ENCODE measurements around the gene CLEC10A.

- TF ChIP-seq CTCF (conservative IDR thresholded peaks at IDR 0.05 in 1 of 2, IDR thresholded peaks at IDR 0.05 in 1 of 2; ENCODE audit: low read depth in 1 of 2, low read length in 2 of 2) = no peak
- no peak for TF ChIP-seq EZH2 (IDR thresholded peaks at IDR 0.05; ENCODE audit: low read length, missing control alignments)
Observed at GRCh38 chr17:7110617-7111306, 30.7 kb upstream of the CLEC10A start.

Data from fibroblast of lung (primary cell).